GM18867 (cell line): Measurements from ENCODE around the gene GPR35.

ENCODE experiments used
- ATAC-seq: cut with Tn5 transposase; IDR thresholded peaks from one replicate; pipeline ENCODE4 v1.9.1; 2021; ENCODE audit warnings: mild to moderate bottlenecking, moderate library complexity; ENCODE audit not compliant: unreplicated experiment

GPR35 gene

GRCh38 chr2:240588669-240589068 lies 36.6 kb upstream of the GPR35 start:
- no peak for ATAC-seq

GRCh38 chr2:240589375-240589774 lies 35.9 kb upstream of the GPR35 start:
- no peak for ATAC-seq

- ATAC-seq: no peak
These were observed 35.3 kb upstream of the GPR35 start for GRCh38 chr2:240589850-240590525.

- no peak for ATAC-seq
These were observed 34.6 kb upstream of the GPR35 start for GRCh38 chr2:240590681-240591111.

GRCh38 chr2:240591226-240591625 lies 34.1 kb upstream of the GPR35 start:
- ATAC-seq: no peak

GRCh38 chr2:240591784-240592183 lies 33.5 kb upstream of the GPR35 start:
- no peak for ATAC-seq

- ATAC-seq: no peak
These were observed 32.1 kb upstream of the GPR35 start for GRCh38 chr2:240593026-240593702.

- ATAC-seq: no peak
These were observed 31.4 kb upstream of the GPR35 start for GRCh38 chr2:240593703-240594451.

- no peak for ATAC-seq
These were observed 30.5 kb upstream of the GPR35 start for GRCh38 chr2:240594511-240595380.

GRCh38 chr2:240595381-240596079 lies 29.8 kb upstream of the GPR35 start:
- ATAC-seq: no peak

- no peak for ATAC-seq
These were observed 29.2 kb upstream of the GPR35 start for GRCh38 chr2:240596080-240596460.

GRCh38 chr2:240596491-240596931 lies 28.8 kb upstream of the GPR35 start:
- ATAC-seq: no peak

- ATAC-seq: no peak
These were observed 28.2 kb upstream of the GPR35 start for GRCh38 chr2:240597054-240597418.

- no peak for ATAC-seq
These were observed 27.7 kb upstream of the GPR35 start for GRCh38 chr2:240597419-240598181.

- ATAC-seq: no peak
These were observed 26.9 kb upstream of the GPR35 start for GRCh38 chr2:240598311-240598911.

GRCh38 chr2:240599141-240599583 lies 26.1 kb upstream of the GPR35 start:
- ATAC-seq: no peak

- ATAC-seq: no peak
These were observed 24.8 kb upstream of the GPR35 start for GRCh38 chr2:240600451-240600961.

GRCh38 chr2:240601061-240601830 lies 24.0 kb upstream of the GPR35 start:
- no peak for ATAC-seq
